GM12878 (cell line): Measurements from ENCODE around the gene LIF. TPM values are rescaled to one million over a fixed set of nuclear protein-coding genes. Genes with fewer than 3 reads are reported as not detected.

ENCODE experiments used
- ATAC-seq: fragments of 200-7000 bp; cut with Tn5 transposase; 3 replicates; pipeline ENCODE4 v1.9.1; 2020; ENCODE audit warnings: mild to moderate bottlenecking, moderate library complexity
- BruUV-seq: library from RNA; stranded (reverse); fragments of 400-500 nt; replicated peaks from 2 replicates; lab custom pipeline; 2021; lab: Mats Ljungman, UMichigan
- CTCF ChIA-PET: fragments of 300-600 bp; sonication (Branson Sonifier 250); formaldehyde crosslinking; extraction: SDS; loops from one replicate; lab custom pipeline; 2021; ENCODE audit warnings: inconsistent platforms; lab: Yijun Ruan, JAX
- POLR2A ChIA-PET: fragments of 350-600 bp; formaldehyde crosslinking; extraction: SDS; loops from one replicate; lab custom pipeline; 2021; ENCODE audit warnings: inconsistent platforms; lab: Charles Lee
- RAD21 ChIA-PET: fragments of 300-600 bp; sonication (Branson Sonifier 250); formaldehyde crosslinking; loops from one replicate; lab custom pipeline; 2023; ENCODE audit warnings: antibody characterized with exemption; ENCODE audit not compliant: unreplicated experiment; lab: Charles Lee
- SMC1A ChIA-PET: fragments of 300-600 bp; sonication (Branson Sonifier 250); formaldehyde crosslinking; loops from one replicate; lab custom pipeline; 2023; ENCODE audit not compliant: unreplicated experiment, uncharacterized antibody; lab: Charles Lee
- DNase-seq: peaks from one replicate; pipeline ENCODE4 v3.0.0-alpha.2; 2011; ENCODE audit warnings: low read depth, low spot score
- FAIRE-seq: peaks from 3 replicates; lab custom pipeline; 2011; peaks lifted over from hg19 to GRCh38; lab: Jason Lieb, UNC
- H2AFZ ChIP-seq: 2 replicates; pipeline ENCODE4 v1.6.0; 2011; ENCODE audit warnings: low read depth, low read length, control low read depth; ENCODE audit not compliant: control insufficient read depth
- H3K27ac ChIP-seq: 2 replicates; pipeline ENCODE4 v1.5.1; 2011; ENCODE audit warnings: control low read depth; ENCODE audit not compliant: control insufficient read depth, insufficient read depth
- H3K27me3 ChIP-seq, 2 experiments: replicated peaks in 1 of 2; 2 replicates each; pipeline versions ENCODE4 v1.6.0 to v1.6.1; 2011; ENCODE audit warnings: low read length in 1 of 2; ENCODE audit not compliant: control insufficient read depth in 2 of 2, insufficient read depth in 2 of 2
- H3K36me3 ChIP-seq, 2 experiments: 2 replicates each; pipeline ENCODE4 v1.5.1; 2011; ENCODE audit warnings: low read length in 1 of 2; ENCODE audit not compliant: control insufficient read depth in 2 of 2, insufficient read depth in 2 of 2
- H3K4me1 ChIP-seq: 2 replicates; pipeline ENCODE4 v1.6.1; 2011; ENCODE audit warnings: mild to moderate bottlenecking, low read length, moderate library complexity, mixed read lengths; ENCODE audit not compliant: control insufficient read depth, insufficient read depth
- H3K4me2 ChIP-seq: 2 replicates; pipeline ENCODE4 v1.6.0; 2011; ENCODE audit warnings: control low read depth; ENCODE audit not compliant: control insufficient read depth, insufficient read depth
- H3K4me3 ChIP-seq: fragments of 200-600 bp; sonication (generic); 2 replicates; pipeline ENCODE4 v1.5.1; 2016
- H3K79me2 ChIP-seq: 2 replicates; pipeline ENCODE4 v1.6.0; 2011; ENCODE audit warnings: low read length; ENCODE audit not compliant: control insufficient read depth, insufficient read depth
- H3K9ac ChIP-seq: 2 replicates; pipeline ENCODE4 v1.8.0; 2011; ENCODE audit warnings: low read length, control low read depth, mixed read lengths; ENCODE audit not compliant: control insufficient read depth, insufficient read depth
- H3K9me3 ChIP-seq: replicated peaks from 3 replicates; pipeline ENCODE4 v1.5.1; 2011; ENCODE audit warnings: mild to moderate bottlenecking, low read length; ENCODE audit not compliant: control insufficient read depth, insufficient read depth
- H4K20me1 ChIP-seq: 2 replicates; pipeline ENCODE4 v1.6.0; 2011; ENCODE audit not compliant: control insufficient read depth, insufficient read depth
- FOXK2 ChIP-seq: fragments of 450-650 bp; IDR thresholded peaks from 2 replicates; pipeline ENCODE4 v1.6.1; 2017; ENCODE audit warnings: mild to moderate bottlenecking, moderate library complexity
- HDAC2 ChIP-seq: fragments of 200-600 bp; sonication (generic); IDR thresholded peaks from 2 replicates; pipeline ENCODE4 v1.6.1; 2017
- JUND ChIP-seq: IDR thresholded peaks from 2 replicates; pipeline ENCODE4 v1.6.1; 2012; ENCODE audit warnings: low read depth, mild to moderate bottlenecking, low read length, improper control_type of control experiment, moderate library complexity
- MTA3 ChIP-seq: IDR thresholded peaks from 2 replicates; pipeline ENCODE4 v1.6.1; 2012; ENCODE audit warnings: low read length, inconsistent platforms, borderline replicate concordance
- NR2F1 ChIP-seq: fragments of 450-650 bp; conservative IDR thresholded peaks from 2 replicates; pipeline ENCODE4 v1.6.1; 2017; ENCODE audit warnings: mild to moderate bottlenecking
- POLR2A ChIP-seq: IDR thresholded peaks from 2 replicates; pipeline ENCODE4 v1.6.1; 2011; ENCODE audit warnings: low read depth, mild to moderate bottlenecking, low read length
- POLR2AphosphoS2 ChIP-seq: IDR thresholded peaks from 2 replicates; pipeline ENCODE4 v1.6.1; 2011; ENCODE audit warnings: low read depth, mild to moderate bottlenecking, low read length, improper control_type of control experiment, moderate library complexity
- SMAD1 ChIP-seq: fragments of 450-650 bp; IDR thresholded peaks from 2 replicates; pipeline ENCODE4 v1.6.1; 2018; ENCODE audit warnings: mild to moderate bottlenecking, low read depth; ENCODE audit not compliant: partially characterized antibody
- SMARCA5 ChIP-seq: fragments of 450-650 bp; IDR thresholded peaks from 2 replicates; pipeline ENCODE4 v1.6.1; 2017; ENCODE audit warnings: mild to moderate bottlenecking
- SMC3 ChIP-seq: IDR thresholded peaks from 2 replicates; pipeline ENCODE4 v1.6.1; 2011; ENCODE audit warnings: low read length, improper control_type of control experiment, borderline replicate concordance
- SRF ChIP-seq, 2 experiments: IDR thresholded peaks; 2 replicates each; pipeline ENCODE4 v1.6.1; 2011; ENCODE audit warnings: low read depth in 2 of 2, low read length in 2 of 2, mild to moderate bottlenecking in 1 of 2, moderate library complexity in 1 of 2
- TCF12 ChIP-seq: IDR thresholded peaks from 2 replicates; pipeline ENCODE4 v1.6.1; 2011; ENCODE audit warnings: low read depth, mild to moderate bottlenecking, low read length
- TCF7 ChIP-seq: IDR thresholded peaks from 2 replicates; pipeline ENCODE4 v1.6.1; 2014; ENCODE audit warnings: antibody characterized with exemption, borderline replicate concordance
- ZNF217 ChIP-seq: fragments of 450-650 bp; IDR thresholded peaks from 2 replicates; pipeline ENCODE4 v1.6.1; 2017; ENCODE audit warnings: antibody characterized with exemption, mild to moderate bottlenecking
- WGBS: methylation state at CpG from one replicate; pipeline ENCODE4 v1.1.6; 2016; ENCODE audit warnings: low lambda C conversion rate; ENCODE audit not compliant: insufficient replicate concordance, insufficient coverage; ENCODE audit errors: missing lambda C conversion rate; 5-methylcytosine and 5-hydroxymethylcytosine counted together
- in situ Hi-C: fragments of 300-500 bp; cut with MboI; formaldehyde crosslinking; loops from 9 replicates; pipeline ENCODE4 v1.14.3; 2018; ENCODE audit warnings: mixed read lengths
- intact Hi-C: fragments of 100-400 bp; cut with micrococcal nuclease; formaldehyde crosslinking; loops from one replicate; pipeline ENCODE4 v1.14.2; 2022; ENCODE audit not compliant: unreplicated experiment
- polyA plus RNA-seq, 11 experiments: library from polyadenylated mRNA; depleted of rRNA in 4 of 11; unstranded in 6 of 11; stranded (reverse) in 5 of 11; fragments of >200 nt; fragmentation: Nextera tagmentation in 4 of 11; fragmentation: Illumina TruSeq in 1 of 11; extraction: Ambion mirVana in 4 of 11; extraction: Trizol in 1 of 11; gene quantifications; 1 replicate in 1 of 11; 2 replicates in 10 of 11; pipeline versions ENCODE4 v1.2.1 to v1.2.3, GENCODE V29; 2011 to 2016; ENCODE audit warnings: inconsistent platforms in 2 of 11, missing spikeins in 2 of 11, low read depth in 1 of 11
- total RNA-seq, 4 experiments: library from RNA; depleted of rRNA in 3 of 4; stranded (reverse); fragments of >200 nt in 3 of 4; fragmentation: Illumina TruSeq in 1 of 4; extraction: Trizol in 1 of 4; gene quantifications; 2 replicates each; pipeline versions ENCODE4 v1.2.1 to v1.2.3, GENCODE V29; 2013 to 2021
- TF ChIP-seq, protein P1 (sequence below): fragments of 450-650 bp; IDR thresholded peaks from 2 replicates; pipeline ENCODE4 v1.6.1; 2017; ENCODE audit warnings: mild to moderate bottlenecking, moderate library complexity
- TF ChIP-seq, protein P2 (sequence below): IDR thresholded peaks from 2 replicates; pipeline ENCODE4 v1.6.1; 2011; ENCODE audit warnings: mild to moderate bottlenecking, low read depth, low read length, moderate library complexity; ENCODE audit not compliant: insufficient replicate concordance
- TF ChIP-seq, protein P3 (sequence below): fragments of 450-650 bp; IDR thresholded peaks from 2 replicates; pipeline ENCODE4 v1.6.1; 2017; ENCODE audit warnings: antibody characterized with exemption, mild to moderate bottlenecking, moderate library complexity

The LIF gene
- total and polyA plus RNA-seq, 10 of the 15 experiments (the other 5 are each of a cell fraction or from before 2014, with no cell fraction given), result 0.05 to 3.4 (median 0.97) TPM

DNA sequence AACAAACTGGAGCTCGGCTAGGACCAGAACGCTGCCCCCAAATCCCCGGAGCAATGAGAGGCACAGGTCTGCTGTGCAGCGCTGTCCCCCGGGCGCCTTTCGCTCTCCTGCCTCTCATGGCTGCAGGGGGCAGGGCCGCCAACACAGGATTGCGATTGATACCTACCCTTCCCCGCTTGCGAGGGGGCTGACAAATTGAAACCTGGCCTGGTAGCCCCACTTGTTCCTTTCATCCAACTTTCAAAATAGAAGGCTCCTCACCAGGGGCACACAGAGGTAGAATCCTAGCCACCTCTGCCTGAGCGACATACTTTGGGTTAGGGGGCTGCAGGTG is 43.4 kb upstream of the LIF start:
- intact Hi-C loops (loop anchor here (2.0 to 10.0 kb wide), 5 partner anchors 17 to 195 kb away; partner anchors contain the start of genes CCDC157, SF3A1 and TBC1D10A), in situ Hi-C loops (loop anchor here (5.0 kb wide), 1 partner anchor 97 kb away; the partner anchor contains the start of gene RNF215)
- Histone ChIP-seq H3K79me2 (no peaks in the 10 kb centered on the region), H3K4me1 (peaks cover 25% of the 10 kb centered on the region), H4K20me1 (no peaks in the 10 kb centered on the region), H3K4me2 (peak overlapping the region; percentile 90), H3K36me3 (peaks cover 0 to 19% of the 10 kb centered on the region in 2 experiments; a peak in 3 of 4 replicates), H3K4me3 (peak overlapping the region; percentile 74; the same call in 1 of the 2 replicates), H2AFZ (peak overlapping the region; percentile 74), H3K9ac (peak overlapping the region; percentile 27), H3K27ac (peak overlapping the region; percentile 55), H3K27me3 (no peaks in the 10 kb centered on the region), H3K9me3 (no peaks in the 10 kb centered on the region)
- ChIA-PET SMC1A (interaction anchor here (1.0 to 7.9 kb wide), 10 partner anchors 10 to 134 kb away, joined by 3 to 201 read pairs (median 6); partner anchors contain the start of genes RNF215 and TBC1D10A), RAD21 (interaction anchor here (0.9 to 6.2 kb wide), 11 partner anchors 12 to 186 kb away, joined by 3 to 277 read pairs (median 23); partner anchors contain the start of genes CCDC157, MTFP1, RNF215 and SF3A1), CTCF (interaction anchor here (1.0 to 10.5 kb wide), 7 partner anchors 18 to 134 kb away, joined by 3 to 436 read pairs (median 73); partner anchors contain the start of genes CCDC157, MTFP1, RNF215 and SF3A1), POLR2A (interaction anchor here (1.0 to 4.2 kb wide), 9 partner anchors 13 to 134 kb away, joined by 3 to 28 read pairs (median 4); partner anchors contain the start of genes RNF215, SF3A1 and TBC1D10A)
- no peak for FAIRE-seq
- no peak for DNase-seq
- BruUV-seq, result no TSS peak
- WGBS, result 4% methylated on average over 11 of the region's 12 CpGs
- ATAC-seq, result peak; percentile 36
- TF ChIP-seq SMC3 (no peak), ZNF217 (no peak), NR2F1 (no peak), MTA3 (no peak; the same call in 1 of the 2 replicates), HDAC2 (no peak), POLR2AphosphoS2 (0 out of 2 replicates have a peak, but pooled peaks have one; percentile 4), FOXK2 (no peak), JUND (no peak), SRF (IDR thresholded peaks at IDR 0.05; ENCODE audit: low read depth in 2 of 2, low read length in 2 of 2) (no peak), SMARCA5 (no peak), SMAD1 (no peak), POLR2A (no peak), TCF7 (no peak), TCF12 (no peak)
- TF ChIP-seq, protein P1, sequence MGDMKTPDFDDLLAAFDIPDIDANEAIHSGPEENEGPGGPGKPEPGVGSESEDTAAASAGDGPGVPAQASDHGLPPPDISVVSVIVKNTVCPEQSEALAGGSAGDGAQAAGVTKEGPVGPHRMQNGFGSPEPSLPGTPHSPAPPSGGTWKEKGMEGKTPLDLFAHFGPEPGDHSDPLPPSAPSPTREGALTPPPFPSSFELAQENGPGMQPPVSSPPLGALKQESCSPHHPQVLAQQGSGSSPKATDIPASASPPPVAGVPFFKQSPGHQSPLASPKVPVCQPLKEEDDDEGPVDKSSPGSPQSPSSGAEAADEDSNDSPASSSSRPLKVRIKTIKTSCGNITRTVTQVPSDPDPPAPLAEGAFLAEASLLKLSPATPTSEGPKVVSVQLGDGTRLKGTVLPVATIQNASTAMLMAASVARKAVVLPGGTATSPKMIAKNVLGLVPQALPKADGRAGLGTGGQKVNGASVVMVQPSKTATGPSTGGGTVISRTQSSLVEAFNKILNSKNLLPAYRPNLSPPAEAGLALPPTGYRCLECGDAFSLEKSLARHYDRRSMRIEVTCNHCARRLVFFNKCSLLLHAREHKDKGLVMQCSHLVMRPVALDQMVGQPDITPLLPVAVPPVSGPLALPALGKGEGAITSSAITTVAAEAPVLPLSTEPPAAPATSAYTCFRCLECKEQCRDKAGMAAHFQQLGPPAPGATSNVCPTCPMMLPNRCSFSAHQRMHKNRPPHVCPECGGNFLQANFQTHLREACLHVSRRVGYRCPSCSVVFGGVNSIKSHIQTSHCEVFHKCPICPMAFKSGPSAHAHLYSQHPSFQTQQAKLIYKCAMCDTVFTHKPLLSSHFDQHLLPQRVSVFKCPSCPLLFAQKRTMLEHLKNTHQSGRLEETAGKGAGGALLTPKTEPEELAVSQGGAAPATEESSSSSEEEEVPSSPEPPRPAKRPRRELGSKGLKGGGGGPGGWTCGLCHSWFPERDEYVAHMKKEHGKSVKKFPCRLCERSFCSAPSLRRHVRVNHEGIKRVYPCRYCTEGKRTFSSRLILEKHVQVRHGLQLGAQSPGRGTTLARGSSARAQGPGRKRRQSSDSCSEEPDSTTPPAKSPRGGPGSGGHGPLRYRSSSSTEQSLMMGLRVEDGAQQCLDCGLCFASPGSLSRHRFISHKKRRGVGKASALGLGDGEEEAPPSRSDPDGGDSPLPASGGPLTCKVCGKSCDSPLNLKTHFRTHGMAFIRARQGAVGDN, result 0 out of 2 replicates have a peak, but pooled peaks have one; percentile 46
- TF ChIP-seq, protein P2, sequence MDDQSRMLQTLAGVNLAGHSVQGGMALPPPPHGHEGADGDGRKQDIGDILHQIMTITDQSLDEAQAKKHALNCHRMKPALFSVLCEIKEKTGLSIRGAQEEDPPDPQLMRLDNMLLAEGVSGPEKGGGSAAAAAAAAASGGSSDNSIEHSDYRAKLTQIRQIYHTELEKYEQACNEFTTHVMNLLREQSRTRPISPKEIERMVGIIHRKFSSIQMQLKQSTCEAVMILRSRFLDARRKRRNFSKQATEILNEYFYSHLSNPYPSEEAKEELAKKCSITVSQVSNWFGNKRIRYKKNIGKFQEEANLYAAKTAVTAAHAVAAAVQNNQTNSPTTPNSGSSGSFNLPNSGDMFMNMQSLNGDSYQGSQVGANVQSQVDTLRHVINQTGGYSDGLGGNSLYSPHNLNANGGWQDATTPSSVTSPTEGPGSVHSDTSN, result no peak
- TF ChIP-seq, protein P3, sequence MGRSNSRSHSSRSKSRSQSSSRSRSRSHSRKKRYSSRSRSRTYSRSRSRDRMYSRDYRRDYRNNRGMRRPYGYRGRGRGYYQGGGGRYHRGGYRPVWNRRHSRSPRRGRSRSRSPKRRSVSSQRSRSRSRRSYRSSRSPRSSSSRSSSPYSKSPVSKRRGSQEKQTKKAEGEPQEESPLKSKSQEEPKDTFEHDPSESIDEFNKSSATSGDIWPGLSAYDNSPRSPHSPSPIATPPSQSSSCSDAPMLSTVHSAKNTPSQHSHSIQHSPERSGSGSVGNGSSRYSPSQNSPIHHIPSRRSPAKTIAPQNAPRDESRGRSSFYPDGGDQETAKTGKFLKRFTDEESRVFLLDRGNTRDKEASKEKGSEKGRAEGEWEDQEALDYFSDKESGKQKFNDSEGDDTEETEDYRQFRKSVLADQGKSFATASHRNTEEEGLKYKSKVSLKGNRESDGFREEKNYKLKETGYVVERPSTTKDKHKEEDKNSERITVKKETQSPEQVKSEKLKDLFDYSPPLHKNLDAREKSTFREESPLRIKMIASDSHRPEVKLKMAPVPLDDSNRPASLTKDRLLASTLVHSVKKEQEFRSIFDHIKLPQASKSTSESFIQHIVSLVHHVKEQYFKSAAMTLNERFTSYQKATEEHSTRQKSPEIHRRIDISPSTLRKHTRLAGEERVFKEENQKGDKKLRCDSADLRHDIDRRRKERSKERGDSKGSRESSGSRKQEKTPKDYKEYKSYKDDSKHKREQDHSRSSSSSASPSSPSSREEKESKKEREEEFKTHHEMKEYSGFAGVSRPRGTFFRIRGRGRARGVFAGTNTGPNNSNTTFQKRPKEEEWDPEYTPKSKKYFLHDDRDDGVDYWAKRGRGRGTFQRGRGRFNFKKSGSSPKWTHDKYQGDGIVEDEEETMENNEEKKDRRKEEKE, result no peak
